Colon (tissue), 2 donors: ENCODE results near the gene HIVEP3.

Experiments
- FAIRE-seq: peaks from 2 replicates; lab custom pipeline; 2012; peaks lifted over from hg19 to GRCh38; lab: Jason Lieb, UNC
- donor health status: control.
- donor health status: control.

The HIVEP3 gene

DNA sequence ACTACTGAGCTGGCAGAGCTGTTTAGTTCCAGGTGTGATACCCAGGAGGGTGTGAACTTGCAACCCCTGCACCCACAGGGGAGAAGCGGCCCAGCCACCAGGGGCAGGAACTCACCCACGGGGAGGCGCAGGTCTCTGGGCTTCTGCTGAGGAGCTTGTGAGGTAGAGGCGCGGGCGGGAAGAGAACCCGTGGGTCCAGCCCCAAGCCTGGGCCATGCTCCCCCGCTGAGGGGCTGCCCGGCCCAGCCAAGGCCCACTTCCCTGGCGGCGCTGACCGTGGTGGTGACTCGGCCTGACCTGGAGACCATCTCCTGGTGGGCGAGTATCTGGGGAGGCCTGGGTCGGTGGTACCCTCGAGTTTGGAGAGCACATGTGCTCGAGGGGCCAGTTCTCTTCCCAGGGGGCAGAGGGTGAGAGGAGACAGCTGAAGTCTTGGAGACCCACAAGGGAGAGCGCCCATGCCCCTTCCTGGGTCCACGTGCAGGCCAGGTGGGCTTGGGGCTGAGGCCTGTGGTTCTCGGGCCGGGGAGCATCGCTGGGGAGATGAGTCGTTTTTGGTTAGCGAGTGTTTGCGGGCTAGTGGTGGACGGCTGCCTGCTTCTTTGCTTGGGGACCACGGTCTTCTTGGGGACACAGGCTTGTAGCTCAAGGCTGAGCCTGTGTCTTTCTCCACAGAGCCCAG lies 405.9 kb downstream of the HIVEP3 start:
- FAIRE-seq: no peak

DNA sequence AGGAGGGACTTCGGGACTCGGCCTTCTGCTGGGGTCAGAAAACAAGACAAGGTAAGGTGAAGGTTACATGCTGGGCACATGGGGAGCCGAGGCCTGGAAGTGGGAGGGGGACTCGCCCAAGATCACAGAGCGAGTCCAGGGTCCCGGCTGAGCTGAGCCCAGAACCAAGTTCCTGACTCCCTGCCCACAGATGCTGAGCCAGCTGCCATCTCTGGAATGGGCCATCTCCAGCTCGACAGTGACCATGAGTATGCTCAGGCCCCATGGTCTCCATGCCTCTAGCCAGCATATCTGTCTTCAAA lies 407.5 kb downstream of the HIVEP3 start:
- no peak for FAIRE-seq

DNA sequence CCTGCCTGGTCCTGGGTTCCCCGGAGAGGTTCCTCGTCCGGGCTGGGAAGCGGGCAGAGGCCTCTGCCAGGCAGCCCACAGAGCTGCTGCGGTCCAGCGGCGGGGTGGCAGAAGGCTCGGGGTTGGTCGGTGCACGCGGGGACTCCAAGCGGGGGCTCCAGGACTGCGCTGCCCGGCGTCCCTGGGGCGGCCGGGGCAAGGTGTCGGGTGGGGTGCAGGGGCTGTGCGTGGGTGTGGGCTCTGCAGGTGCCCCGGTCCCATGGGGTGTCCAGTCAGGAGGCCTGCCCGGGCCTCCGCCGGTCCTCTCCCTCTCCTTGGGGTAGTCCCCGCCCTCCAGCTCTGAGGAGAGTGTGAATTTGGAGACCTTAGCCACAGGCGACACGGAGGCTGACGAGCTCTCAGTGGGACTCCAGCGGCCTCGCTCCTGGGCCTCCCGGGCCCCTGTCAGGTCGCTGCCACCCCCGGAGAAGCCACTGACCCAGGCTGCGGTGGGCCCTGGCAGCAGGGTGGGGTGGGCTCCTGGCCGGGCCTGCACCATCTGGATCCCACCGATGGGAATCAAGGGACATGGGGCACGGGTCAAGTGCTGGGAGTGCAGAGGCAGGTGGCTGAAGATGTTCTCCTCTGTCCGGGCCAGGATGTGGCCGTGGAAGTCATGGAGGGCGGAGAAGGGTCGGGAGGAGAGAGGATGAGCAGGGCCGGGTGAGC lies 408.0 kb downstream of the HIVEP3 start:
- no peak for FAIRE-seq

DNA sequence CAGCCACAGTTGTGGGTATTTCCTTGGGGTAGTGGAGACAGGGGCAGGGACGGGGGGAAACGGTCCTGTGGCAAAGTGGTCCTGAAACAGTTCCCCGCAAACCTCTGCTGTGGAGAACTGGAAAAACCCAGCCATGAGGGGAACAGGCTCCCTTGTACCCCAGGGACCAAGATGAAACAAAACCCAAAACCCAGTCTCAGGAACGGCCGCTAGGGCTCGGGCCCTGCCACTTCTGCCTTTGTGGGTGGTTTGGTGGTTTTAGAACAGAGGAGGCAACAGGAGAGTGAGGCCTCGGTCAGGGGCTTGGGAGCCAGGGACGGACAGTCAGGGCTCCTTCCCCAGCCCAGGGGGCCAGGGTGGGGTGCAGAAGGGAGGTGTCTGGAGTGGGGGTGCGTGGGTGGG lies 409.5 kb downstream of the HIVEP3 start:
- no peak for FAIRE-seq

DNA sequence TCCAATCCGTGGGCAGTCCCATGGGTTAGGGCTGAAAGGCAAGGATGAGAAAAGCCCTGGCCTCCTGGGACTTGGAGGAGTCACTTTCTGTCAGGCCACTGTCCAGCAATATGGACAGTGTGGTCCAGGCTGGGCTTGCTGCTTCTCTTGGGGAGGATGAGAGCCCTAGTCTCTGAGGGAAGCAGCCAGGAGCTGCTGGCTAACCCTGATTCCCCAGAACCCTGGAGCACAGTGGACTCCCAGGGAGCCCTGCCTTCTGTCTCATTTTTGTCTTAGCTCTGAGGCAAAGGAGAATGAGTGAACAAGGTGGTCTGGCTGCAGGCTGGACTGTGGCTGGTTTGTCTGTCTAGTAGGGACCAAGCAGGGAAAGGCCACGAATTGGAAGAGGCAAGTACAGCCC lies 410.4 kb downstream of the HIVEP3 start:
- FAIRE-seq: no peak

DNA sequence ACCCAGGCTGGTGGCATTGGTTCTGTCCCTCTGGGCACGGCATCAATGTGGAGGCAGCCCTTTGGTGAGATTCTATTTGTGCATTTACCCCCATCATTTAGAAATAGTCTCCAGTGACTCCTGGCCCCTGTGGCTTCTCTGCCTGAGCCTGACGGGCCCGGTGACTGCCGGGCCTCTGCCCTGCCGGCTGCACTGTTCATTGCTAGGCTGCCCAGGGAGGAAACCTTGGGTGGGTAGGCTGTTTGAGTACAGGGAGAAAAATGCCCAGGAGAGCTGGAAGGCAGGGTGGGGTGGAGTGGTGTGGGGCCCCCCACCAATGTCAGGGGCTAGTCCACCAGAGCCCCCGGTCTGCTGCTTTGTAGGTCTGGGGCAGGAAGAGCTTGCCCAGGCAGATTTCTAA lies 410.9 kb downstream of the HIVEP3 start:
- FAIRE-seq: no peak

DNA sequence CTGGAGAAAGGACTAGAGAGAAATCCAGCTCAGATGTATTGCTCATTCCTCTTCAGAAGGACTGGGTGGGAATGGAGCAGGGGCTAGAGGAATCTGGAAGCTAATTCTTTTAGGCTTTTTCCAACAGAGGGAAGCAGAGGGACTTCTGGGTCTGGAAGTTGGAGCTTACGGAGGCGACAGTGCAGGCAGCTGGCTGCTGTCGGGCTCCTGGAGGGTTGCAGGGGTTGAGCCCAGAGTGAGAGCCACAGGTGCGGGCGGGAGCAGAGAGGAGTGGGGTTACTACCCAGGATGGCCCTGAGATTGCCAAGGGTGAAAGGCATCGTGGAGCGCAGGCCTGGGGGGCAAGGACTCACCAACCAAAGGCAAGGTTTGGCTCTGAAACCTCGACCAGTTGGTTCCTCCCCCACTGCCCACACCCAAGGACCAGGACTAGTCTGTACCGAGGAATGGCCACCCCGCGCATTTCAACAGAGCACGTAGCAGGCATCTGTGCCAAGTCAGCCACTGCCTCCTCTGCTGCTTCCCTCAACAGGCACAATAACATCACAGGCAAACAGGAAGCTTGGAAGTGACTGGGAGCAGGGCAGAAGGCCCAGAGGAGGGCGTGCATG lies 411.5 kb downstream of the HIVEP3 start:
- FAIRE-seq: no peak

DNA sequence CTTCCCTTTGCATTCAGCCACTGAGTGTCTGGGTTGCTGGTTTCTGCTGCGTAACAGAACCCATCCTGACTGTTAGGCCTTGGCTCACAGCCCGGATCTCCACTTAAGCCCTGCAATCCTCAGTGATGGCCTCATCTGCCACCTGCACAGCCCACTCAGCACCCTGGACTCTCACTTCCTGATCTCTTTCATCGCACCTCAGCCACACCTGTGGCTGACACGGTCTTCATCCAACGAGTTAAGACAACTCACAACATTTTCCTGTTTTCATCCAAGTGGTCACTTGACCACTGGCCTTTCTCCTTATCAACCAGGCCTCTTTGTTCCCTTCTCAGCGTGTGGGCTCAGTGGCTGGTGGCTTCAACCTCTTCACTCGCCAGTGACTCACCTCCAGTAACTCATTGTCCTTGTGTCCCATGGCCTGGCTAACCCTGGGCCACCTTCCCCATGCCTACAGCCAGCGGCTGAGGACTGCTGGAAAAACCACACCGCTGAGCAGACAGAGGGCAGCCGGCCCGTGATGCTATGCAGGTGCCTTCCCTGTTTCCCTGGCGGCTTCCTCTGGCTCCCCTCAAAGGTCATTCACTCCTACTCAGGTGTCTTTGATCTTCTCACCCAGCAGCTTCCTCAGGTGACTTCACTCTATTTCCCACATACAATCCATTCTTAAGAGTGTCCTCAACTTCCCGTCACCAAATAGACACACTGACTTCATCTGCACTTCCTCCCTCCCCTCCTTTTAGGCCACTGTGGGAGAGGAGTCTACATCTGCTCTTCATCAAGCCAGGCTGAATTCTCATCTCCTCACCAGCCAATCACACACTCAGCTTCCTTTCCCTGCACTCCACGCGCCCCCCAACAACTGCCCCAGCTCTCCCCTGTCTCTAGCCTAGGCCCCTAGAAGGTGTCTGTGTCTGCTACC lies 414.3 kb downstream of the HIVEP3 start:
- FAIRE-seq: no peak

DNA sequence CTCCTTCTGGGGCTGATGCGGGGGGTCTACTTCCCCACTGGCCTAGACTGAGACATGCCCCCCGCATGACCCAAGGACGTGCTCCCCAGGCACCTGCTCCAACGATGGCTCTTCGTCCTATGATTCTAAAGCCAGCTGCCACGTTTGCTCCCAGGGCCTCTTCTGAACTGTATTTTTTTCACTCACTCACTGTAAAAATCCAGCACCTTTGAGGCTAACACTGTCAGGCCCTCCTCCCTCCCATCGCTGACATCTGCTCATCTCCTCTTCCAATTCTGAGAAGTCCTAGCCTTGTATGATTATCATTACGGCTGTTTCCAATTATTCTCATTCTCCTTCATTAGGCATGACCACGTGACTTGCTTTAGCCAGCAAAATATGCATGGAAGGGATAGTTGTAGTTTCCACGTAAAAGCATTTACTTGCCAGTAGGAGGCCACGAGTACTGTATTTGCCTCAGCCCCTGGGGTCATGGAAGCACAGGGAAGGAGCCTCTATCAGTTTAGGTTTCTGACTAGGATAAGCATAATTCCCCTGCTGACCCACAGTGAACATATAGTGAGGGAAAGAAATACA lies 415.1 kb downstream of the HIVEP3 start:
- no peak for FAIRE-seq

DNA sequence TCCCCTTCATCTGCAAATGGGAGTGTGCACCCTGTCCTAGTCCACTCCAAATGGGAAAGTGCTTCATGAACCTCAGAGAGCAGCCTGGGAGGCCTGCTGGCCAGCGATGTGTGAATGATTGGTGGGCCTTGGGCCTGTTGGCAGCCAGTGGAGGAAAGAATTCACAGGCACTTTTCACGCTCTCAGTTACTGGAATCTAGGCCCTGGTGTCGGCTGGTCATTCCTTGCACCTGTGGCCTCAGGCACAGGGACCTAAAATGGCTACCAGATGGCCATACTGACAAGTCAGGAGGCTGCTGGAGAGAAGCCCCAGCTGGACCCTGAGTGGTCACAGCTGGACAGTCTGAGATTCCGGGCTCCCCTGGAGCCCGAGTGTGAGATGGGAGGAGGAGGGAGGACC lies 415.8 kb downstream of the HIVEP3 start:
- no peak for FAIRE-seq

DNA sequence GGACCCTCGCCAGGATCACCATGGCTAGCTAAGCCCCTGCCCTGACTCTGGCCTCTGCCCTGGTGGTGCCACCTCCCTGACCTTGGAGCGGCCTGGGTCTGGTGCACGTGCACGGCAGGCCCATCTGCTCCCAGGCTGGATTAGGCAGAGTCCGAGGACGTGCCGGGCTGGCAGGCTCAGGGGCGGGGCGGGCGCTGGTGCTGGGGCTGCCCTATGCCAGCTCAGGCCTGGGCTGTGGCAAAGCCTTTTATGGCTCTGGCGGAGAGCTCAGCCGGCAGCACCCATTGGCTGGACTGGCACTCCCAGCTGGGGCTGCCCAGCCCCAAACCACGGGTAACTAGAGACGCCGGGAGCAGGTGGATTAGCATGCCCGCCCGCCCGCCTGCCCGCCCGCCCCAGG lies 417.1 kb downstream of the HIVEP3 start:
- FAIRE-seq: no peak

DNA sequence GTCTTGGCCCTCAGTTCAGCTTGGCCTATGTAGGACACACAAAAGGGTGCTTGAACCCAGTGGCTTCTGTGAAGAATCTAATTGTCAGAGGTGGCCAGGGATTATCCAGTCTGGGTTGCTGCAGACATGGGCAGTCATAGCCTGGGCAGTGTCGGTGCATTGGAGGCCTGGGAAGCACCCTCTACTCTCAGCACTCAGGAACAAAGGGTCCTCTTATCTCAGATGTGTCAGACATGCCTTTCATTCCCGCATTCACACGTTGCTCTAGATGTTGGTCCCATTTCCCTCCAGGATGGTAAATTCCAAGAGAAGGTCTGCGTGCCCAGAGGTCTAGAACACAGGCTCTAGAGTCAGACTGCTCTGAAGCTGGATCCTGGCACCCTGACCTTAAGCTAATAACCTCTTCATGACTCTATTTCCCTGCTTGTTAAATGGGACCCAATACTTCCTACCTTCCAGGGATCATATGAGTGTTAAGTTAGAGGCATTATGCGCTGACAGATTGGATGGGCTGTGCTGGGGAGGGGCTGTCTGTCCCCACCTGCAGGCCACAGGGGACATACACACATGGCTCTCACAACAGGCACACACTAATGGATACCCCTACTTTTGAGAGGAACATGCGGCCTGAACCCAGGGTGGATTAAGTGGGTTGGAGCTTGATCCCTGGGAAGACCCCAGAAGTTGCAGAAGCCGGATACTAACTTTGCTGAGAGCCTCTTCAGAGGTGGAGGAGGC lies 417.8 kb downstream of the HIVEP3 start:
- FAIRE-seq: no peak

DNA sequence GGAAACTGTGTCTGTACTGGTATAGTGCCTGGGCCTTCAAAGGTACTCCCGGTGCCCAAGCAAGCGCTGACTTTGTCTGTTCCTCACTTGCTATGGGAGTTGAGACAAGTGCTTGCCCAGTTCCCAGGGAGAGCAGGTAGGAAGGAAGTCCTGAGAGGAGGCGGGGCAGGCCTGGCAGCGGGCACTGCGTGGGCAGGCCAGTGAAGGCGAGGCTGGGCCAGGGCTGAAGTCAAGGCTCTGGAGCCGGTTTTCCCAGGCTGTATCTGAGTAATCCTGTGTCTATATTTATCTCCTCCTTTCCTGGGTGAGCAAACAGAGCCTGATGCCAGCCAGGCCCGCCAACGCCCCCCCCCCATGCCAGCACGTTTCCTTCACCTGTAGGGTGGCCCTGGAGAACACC lies 418.3 kb downstream of the HIVEP3 start:
- no peak for FAIRE-seq

DNA sequence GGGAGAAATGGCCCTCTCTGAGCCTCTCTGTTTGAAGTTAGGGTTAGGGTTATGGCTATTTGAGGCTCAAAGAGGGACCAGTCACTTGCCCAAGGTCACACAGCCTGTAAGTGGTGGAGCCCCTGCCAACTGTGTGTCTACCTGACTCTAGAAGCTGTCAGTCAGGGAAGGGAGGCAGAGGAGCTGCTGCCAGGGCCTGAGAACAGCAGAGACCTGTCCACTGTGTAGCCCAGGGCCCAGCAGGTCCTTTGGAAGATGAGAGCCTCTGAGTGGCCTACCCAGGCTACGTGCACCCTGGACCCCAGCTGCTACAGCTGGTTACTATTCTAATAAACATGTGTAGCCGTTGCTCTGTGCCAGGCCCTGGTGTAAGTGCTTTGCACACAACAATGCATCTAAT lies 419.1 kb downstream of the HIVEP3 start:
- no peak for FAIRE-seq

DNA sequence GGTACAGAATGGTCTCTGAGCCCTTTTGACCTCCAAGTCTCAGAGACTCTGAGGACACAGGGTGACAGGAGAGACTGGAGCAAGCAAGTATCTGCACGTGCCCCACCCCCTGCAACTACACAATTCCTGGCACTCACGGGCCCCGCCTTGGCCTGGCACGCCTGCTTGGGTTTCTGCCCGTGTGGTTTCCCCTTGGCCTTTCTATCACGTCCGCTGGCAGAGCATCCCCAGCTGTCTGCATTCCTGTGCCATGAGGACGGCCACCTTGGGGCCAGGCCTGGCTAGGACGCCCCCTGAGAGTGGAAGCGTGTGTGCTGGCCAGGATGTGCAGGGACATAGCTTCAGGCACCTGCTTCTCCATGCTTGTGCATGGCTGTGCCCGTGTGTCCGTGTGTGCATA lies 419.9 kb downstream of the HIVEP3 start:
- no peak for FAIRE-seq

DNA sequence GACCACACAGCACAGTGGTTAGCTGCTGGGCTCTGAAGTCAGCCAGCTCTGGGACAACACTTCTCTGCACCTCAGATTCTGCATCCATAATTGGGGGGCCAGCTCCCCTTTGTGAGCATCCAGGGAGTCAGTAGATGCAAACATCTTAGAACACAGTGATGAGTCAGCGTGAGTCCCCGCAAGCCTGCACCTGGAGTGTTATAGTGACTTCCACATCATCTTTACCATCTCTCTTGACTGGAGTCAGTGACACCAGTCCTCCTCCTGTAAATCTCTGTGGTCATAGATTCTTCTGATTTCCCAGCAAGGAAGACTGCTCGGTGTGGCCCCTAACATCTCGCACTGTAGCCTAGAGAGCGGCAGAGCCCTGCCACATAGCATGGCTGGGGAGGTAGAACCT lies 420.3 kb downstream of the HIVEP3 start:
- no peak for FAIRE-seq

DNA sequence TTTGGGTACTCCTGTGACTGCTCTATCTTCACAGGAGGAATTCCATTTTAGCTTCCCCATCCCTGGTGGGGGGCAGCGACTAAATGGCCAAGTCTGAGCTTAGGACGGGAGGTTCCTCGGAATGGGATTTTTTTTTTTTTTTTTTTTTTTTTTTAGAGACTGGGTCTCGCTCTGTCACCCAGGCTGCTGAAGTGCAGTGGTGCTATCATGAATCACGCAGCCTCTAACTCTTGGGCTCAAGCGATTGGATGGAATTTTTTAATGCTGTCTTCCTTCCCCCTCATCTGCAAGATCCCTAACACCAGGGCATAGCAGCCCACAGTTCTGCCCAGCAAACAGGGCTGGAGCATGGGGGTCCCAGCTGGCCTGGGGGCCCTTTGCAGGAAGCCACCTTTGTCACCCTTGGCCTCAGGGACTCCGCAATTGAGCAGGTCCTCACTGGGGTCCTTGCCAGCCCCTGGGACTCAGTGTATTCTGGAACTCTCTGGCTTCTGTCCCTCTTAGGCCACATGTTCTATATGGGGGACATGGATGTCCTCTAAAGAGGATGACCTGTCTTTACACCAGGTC lies 421.2 kb downstream of the HIVEP3 start:
- FAIRE-seq: no peak

DNA sequence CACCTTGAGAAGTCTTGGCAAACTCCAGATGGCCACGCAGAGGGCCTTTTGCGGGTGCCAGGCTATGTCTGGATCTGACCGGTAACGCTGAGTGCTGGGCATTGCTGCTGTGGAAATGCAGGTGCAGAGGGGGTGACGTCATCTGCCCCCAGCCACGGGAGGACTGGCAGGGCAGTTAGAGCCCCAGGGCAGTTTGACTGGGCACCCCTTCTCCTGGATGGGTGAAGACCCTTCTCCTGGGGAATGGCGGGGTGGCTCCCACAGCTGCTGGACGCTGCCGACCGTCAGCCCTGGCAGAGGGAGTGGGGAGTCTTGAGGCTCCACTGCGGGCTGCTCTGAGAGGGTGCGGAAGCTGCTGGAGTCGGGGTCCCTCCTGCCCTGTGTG lies 421.7 kb downstream of the HIVEP3 start:
- no peak for FAIRE-seq

DNA sequence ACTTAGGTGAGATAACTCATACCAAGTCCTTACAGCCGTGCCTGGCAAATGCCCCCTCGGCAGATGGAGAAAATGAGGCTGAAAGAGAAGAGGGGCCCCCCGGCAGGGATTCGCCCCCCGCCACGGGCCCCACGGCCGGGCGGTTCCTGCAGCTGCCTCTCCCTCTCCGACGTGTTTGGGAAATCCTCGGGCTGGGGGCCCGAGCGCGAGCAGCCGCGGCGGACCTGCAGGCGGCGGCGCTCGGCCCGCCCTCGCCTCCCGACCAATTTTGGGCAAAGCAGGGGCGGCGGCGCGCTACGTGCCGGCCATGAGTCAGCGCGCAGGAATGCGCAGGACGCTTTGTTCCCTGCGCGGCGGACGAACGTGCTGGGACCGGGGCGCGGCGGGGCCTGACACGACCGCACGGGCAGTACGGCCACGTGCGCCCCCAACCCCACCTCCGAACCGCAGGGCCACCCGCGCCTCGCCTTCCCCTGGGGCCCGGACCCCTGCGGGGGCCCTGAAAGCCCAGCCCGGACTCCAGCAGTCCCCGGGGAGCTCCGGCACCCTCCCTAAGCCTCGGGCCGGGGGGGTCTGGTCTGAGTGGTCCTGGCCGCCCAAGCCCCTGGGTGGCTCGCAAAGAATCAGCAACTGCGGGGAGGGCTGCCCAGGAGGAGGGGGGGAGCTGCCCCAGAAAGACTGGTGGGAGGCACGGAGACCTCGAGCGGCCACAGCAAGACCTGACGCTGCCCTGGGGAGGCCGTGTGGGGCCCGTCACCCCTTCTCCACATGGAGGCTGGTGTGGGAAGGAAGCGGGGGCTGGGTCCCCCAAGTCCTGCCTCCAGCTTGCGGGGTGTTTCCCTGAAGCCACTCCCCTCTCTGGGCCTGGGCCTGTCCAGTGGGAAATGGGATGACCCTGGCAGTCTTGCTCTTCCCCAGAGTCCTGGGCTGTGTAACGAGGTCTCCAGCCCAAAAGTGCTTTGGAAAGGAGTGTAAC lies 422.4 kb downstream of the HIVEP3 start:
- FAIRE-seq: no peak
